GM18873 (cell line): ENCODE data around the gene PCDHGB3.
"Not testable (repeated sequence)": the region's sequence is repeated elsewhere in the genome, so short reads cannot be mapped to it uniquely, and the experiment has no call there.

ENCODE experiments used
- ATAC-seq: cut with Tn5 transposase; IDR thresholded peaks from one replicate; pipeline ENCODE4 v1.9.1; 2021; ENCODE audit warnings: mild to moderate bottlenecking, moderate library complexity, moderate number of reproducible peaks; ENCODE audit not compliant: unreplicated experiment, low FRiP score

The PCDHGB3 gene

GRCh38 chr5:141389153-141390042 is 19.4 kb downstream of the PCDHGB3 start:
- no peak for ATAC-seq

- no peak for ATAC-seq
These were observed 22.6 kb downstream of the PCDHGB3 start, which contains the start of gene PCDHGA8 for GRCh38 chr5:141392429-141393198. Gene PCDHGA8 (plus strand): TSS chr5:141392633. CDS start chr5:141392814, 181 bp downstream.

GRCh38 chr5:141393267-141393666 is 23.2 kb downstream of the PCDHGB3 start:
- no peak for ATAC-seq

- not testable (repeated sequence) for ATAC-seq
These were observed 24.6 kb downstream of the PCDHGB3 start for GRCh38 chr5:141394401-141395187.

- not testable (repeated sequence) for ATAC-seq
These were observed 27.9 kb downstream of the PCDHGB3 start, which contains the start of gene PCDHGB5 for GRCh38 chr5:141397756-141398551. Gene PCDHGB5 (plus strand): TSS chr5:141397947. CDS start chr5:141398128, 181 bp downstream.

- no peak for ATAC-seq
These were observed 28.6 kb downstream of the PCDHGB3 start for GRCh38 chr5:141398608-141399007.

- ATAC-seq = no peak
These were observed 29.7 kb downstream of the PCDHGB3 start for GRCh38 chr5:141399555-141400258.

- ATAC-seq = no peak
These were observed 32.7 kb downstream of the PCDHGB3 start, which contains the start of gene PCDHGA9 for GRCh38 chr5:141402553-141403243. Gene PCDHGA9 (plus strand): TSS chr5:141402778. CDS start chr5:141402953, 175 bp downstream.

GRCh38 chr5:141403387-141403786 is 33.3 kb downstream of the PCDHGB3 start:
- ATAC-seq = no peak

- ATAC-seq = peak; percentile 67
These were observed 37.9 kb downstream of the PCDHGB3 start, which contains the start of gene PCDHGB6 for GRCh38 chr5:141407790-141408505. Gene PCDHGB6 (plus strand): TSS chr5:141408021. CDS start chr5:141408203, 182 bp downstream.

GRCh38 chr5:141409598-141410306 is 39.7 kb downstream of the PCDHGB3 start:
- no peak for ATAC-seq

GRCh38 chr5:141411575-141411974 is 41.5 kb downstream of the PCDHGB3 start:
- no peak for ATAC-seq

GRCh38 chr5:141412854-141413539 is 43.0 kb downstream of the PCDHGB3 start, which contains the start of gene PCDHGA10:
Gene PCDHGA10 (plus strand): TSS chr5:141412987. CDS start chr5:141413176, 189 bp downstream.
- peak; percentile 65 for ATAC-seq

- ATAC-seq = no peak
These were observed 43.6 kb downstream of the PCDHGB3 start for GRCh38 chr5:141413540-141414069.

- ATAC-seq = not testable (repeated sequence)
These were observed 44.7 kb downstream of the PCDHGB3 start for GRCh38 chr5:141414548-141415274.
